ENCODE data around the gene TAF1B. TPM values are rescaled to one million over a fixed set of nuclear protein-coding genes. Genes with fewer than 3 reads are reported as not detected.

Gene TAF1B
- total RNA-seq, 1 experiment from 2014 or later = 29.9 TPM

DNA sequence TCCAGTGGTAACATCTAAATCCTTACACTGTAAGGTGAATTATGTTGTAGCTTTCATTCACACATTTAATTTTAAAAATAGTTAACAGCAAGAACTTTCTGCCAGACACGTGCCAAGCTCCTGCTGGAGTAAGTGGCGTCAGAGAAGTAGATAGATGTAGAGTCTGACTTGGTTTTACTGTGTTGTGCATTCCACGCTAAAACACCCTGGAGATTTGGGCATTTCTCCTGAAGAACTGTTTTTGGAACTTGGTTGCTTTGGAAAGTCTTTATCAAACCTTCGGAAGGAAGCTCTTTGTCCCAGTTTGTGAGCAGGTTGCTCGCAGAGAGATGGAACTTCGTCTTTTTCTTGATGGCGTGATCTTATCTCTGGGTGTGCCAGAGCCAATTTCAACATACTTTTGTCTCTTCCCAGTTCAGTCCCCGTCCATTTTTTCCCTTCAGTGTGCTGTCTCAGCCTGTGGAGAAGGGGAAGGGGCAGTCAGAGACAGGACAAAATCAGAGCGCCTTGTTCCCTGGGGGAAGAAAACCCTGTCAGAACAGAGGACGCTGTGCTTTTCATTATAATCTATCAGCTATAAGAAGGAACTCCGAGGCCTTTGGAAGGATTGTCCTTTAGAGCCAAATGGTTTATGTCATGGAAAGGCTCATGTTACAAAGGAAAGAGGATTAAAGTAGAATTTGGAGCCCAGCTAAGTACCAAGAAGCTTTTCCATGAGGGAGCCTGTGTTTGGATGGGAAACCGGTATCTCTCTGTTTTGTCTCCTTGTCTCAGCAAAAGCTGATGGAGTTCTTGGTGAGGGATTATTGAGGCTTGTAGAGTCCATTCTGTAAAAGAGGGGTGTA, 127.1 kb downstream of the TAF1B start:
- Histone ChIP-seq H2AFZ (ENCODE audit: low read length) (no peak overlapping the region), H3K9ac (ENCODE audit: extremely low read depth, insufficient read length, low read length) (no peak overlapping the region), H2BK15ac (ENCODE audit: low read depth, low read length) (no peak overlapping the region), H3K27me3 (ENCODE audit: insufficient read depth, low read length) (no peaks in the 10 kb centered on the region), H4K91ac (ENCODE audit: insufficient read length, low read depth, low read length) (no peak overlapping the region), H3K4ac (ENCODE audit: low read depth, low read length) (no peak overlapping the region), H3K18ac (ENCODE audit: insufficient read length, low read depth, low read length) (no peak overlapping the region), H3T11ph (ENCODE audit: low read length) (no peak overlapping the region), H4K20me1 (ENCODE audit: control insufficient read depth, insufficient read depth, insufficient read length) (no peaks in the 10 kb centered on the region), H3K23ac (ENCODE audit: insufficient read length, low read depth, low read length) (no peak overlapping the region), H4K5ac (ENCODE audit: insufficient read length, low read depth, low read length) (no peak overlapping the region), H3K4me1 (ENCODE audit: insufficient read depth, low read length) (no peaks in the 10 kb centered on the region), H3K79me1 (ENCODE audit: insufficient read depth, low read depth, low read length, poor library complexity, severe bottlenecking) (no peaks in the 10 kb centered on the region), H2BK12ac (ENCODE audit: insufficient read length, low read depth, low read length) (no peak overlapping the region), H3K23me2 (ENCODE audit: insufficient read length, low read depth, low read length, poor library complexity, severe bottlenecking) (no peaks in the 10 kb centered on the region), H4K8ac (replicated peaks; ENCODE audit: insufficient read length, low read depth, low read length) (no peak overlapping the region), H2BK5ac (ENCODE audit: insufficient read length, low read length) (no peak overlapping the region), H3K14ac (ENCODE audit: insufficient read depth, low read length) (no peak overlapping the region), H3K56ac (ENCODE audit: insufficient read length, low read depth, low read length) (no peak overlapping the region), H2AK5ac (ENCODE audit: insufficient read length, low read length) (no peak overlapping the region), H3K4me2 (ENCODE audit: insufficient read depth, insufficient read length, low read length) (no peak overlapping the region), H3K27ac (ENCODE audit: insufficient read length, low read depth, low read length) (no peak overlapping the region), H3K9me3 (ENCODE audit: control insufficient read depth, low read depth, low read length) (no peaks in the 10 kb centered on the region), H3K79me2 (ENCODE audit: insufficient read depth, low read length) (no peaks in the 10 kb centered on the region), H2BK120ac (ENCODE audit: low read depth, low read length, poor library complexity, severe bottlenecking) (no peak overlapping the region), H2BK20ac (ENCODE audit: low read depth, low read length, poor library complexity, severe bottlenecking) (no peak overlapping the region)
- peaks cover 6 to 10% of the 10 kb centered on the region in 2 experiments; a peak in 3 of 4 replicates for H3K4me1 Mint-ChIP-seq
- H3K4me3 Mint-ChIP-seq = no peak overlapping the region
- no peaks in the 10 kb centered on the region for H3K27me3 Mint-ChIP-seq (ENCODE audit: low read depth)
- peak overlapping the region in 1 of 3 experiments; percentile 41; a peak in 1 of 7 replicates for H3K27ac Mint-ChIP-seq
- no peak for DNase-seq
- no CpG with 5 or more reads among the region's 12 CpGs for WGBS (ENCODE audit: extremely low coverage, insufficient read length, low lambda C conversion rate)
- TF ChIP-seq, protein P1, sequence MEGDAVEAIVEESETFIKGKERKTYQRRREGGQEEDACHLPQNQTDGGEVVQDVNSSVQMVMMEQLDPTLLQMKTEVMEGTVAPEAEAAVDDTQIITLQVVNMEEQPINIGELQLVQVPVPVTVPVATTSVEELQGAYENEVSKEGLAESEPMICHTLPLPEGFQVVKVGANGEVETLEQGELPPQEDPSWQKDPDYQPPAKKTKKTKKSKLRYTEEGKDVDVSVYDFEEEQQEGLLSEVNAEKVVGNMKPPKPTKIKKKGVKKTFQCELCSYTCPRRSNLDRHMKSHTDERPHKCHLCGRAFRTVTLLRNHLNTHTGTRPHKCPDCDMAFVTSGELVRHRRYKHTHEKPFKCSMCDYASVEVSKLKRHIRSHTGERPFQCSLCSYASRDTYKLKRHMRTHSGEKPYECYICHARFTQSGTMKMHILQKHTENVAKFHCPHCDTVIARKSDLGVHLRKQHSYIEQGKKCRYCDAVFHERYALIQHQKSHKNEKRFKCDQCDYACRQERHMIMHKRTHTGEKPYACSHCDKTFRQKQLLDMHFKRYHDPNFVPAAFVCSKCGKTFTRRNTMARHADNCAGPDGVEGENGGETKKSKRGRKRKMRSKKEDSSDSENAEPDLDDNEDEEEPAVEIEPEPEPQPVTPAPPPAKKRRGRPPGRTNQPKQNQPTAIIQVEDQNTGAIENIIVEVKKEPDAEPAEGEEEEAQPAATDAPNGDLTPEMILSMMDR (conservative IDR thresholded peaks at IDR 0.05) = no peak
- H3K36me3 Mint-ChIP-seq (ENCODE audit: insufficient read depth in 1 of 3, low read depth in 3 of 3) = no peaks in the 10 kb centered on the region; a peak in 1 of 7 replicates
- no peaks in the 10 kb centered on the region for H3K9me3 Mint-ChIP-seq
